Eye (tissue), 1 donor: ENCODE measurements around the gene MCUR1.
"Not testable (repeated sequence)": the region's sequence is repeated elsewhere in the genome, so short reads cannot be mapped to it uniquely, and the experiment has no call there.

Source experiments
- DNase-seq: peaks from one replicate; pipeline ENCODE4 v3.0.0-alpha.2; 2015

Gene MCUR1, protein sequence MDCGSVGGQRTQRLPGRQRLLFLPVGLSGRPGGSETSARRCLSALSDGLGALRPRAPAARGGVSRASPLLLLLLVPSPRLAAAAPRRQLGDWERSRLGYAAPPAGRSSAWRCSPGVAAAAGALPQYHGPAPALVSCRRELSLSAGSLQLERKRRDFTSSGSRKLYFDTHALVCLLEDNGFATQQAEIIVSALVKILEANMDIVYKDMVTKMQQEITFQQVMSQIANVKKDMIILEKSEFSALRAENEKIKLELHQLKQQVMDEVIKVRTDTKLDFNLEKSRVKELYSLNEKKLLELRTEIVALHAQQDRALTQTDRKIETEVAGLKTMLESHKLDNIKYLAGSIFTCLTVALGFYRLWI

DNA sequence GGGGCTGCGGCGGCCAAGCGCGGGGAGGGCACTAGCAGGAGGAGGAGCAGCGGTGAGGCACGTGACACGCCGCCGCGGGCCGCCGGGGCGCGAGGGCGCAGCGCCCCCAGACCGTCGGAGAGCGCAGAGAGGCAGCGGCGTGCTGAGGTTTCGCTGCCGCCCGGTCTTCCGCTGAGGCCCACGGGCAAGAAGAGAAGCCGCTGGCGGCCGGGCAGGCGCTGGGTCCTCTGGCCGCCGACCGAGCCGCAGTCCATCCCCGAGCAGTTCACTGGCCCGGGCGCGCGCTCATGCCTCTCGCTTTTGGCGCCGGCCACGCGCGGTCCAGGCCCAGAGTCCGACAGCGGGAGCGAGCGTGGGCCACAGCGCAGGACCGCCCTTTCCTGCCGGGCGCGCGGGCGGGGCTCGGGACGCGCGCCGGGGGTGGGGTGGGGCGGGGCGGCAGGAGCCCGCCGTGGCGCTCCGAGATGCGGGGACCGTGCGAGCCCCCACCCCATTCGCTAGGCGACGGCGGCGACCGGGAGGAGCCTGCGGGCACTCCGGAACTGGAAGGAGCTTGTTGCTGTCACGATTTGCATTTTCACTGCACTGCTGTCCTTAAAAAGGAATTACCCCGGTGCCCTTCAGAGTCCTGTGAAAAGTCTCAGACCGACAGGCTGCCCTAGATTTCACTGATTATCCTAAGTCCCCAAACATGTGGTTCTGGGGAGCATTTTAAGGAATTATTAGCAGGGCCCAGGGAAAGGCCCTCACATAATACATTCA is at the start of gene MCUR1:
MCUR1 (minus strand) TSS at position 382 of the 762 bp plus-strand sequence; CDS start at position 254, 128 bp downstream.
- peak; percentile 94 for DNase-seq

GRCh38 chr6:13863699-13864155 is 49.4 kb upstream of the MCUR1 start:
- DNase-seq: no peak

- not testable (repeated sequence) for DNase-seq
Measured at GRCh38 chr6:13860556-13861185, 46.3 kb upstream of the MCUR1 start.

- DNase-seq: peak; percentile 45
Measured at GRCh38 chr6:13859871-13860555, 45.7 kb upstream of the MCUR1 start.

- DNase-seq: no peak
Measured at GRCh38 chr6:13854716-13855250, 40.4 kb upstream of the MCUR1 start.

GRCh38 chr6:13853871-13854270 is 39.5 kb upstream of the MCUR1 start:
- no peak for DNase-seq

DNA sequence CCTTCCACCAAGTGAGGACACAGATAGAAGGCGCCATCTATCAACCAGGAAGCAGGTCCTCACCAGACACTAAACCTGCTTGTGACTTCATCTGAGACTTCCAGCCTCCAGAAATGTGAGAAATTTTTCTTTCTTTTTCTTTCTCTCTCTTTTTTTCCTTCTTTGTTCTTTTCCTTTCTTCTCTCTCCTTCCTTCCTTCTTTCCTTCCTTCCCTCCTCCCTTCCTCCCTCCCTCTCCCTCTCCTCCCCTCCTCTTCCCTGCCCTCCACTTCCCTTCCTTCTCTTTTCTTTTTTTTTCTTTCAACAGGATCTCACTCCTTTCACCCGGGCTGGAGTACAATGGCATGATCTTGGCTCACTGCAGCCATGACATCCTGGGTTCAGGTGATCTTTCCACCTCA is 37.4 kb upstream of the MCUR1 start:
- DNase-seq: no peak

GRCh38 chr6:13851330-13851729 is 37.0 kb upstream of the MCUR1 start:
- DNase-seq: no peak

DNA sequence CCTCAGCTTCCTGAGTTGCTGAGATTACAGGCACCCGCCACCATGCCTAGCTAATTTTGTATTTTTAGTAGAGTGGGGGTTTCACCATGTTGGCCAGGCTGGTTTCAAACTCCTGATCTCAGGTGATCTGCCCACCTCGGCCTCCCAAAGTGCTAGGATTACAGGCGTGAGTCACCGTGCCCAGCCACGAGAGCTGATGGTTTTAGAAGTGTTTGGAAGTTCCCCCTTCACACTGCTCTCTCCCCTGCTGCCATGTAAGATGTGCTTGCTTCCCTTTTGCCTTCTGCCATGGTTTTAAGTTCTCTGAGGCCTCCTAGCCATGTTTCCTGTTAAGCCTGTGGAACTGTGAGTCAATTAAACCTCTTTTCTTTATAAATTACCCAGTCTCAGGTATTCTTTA is 36.3 kb upstream of the MCUR1 start:
- not testable (repeated sequence) for DNase-seq

DNA sequence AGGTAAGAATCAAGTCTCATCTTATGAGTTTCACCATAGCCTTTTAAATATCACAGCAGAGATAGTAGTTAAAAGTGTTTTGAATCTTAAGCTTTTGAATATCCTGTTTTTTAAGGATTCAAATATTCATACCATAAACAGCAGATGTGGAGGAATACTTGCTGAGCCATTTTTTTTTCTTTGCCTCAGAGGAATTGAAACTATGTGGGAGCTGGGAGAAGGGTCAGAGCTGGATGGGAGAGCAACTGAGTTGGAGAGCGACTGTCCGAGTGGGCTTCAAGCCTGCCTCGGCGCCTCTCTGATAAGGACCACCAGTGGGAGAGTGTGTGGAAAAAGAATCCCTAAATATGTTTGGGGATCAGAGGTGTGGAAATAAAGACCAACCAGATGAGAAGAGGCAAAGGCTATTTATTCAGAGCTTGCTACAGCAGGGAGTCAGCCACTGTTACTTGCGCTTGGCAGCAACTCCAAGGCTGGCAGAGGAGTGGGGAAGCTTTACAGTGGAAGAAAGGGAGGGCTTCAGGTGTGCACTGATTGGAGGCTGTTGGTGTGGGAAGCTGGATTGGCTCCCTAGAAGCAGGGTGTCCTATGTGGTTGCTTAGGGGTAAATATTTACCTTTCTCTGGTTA is 34.3 kb upstream of the MCUR1 start:
- DNase-seq: no peak

DNA sequence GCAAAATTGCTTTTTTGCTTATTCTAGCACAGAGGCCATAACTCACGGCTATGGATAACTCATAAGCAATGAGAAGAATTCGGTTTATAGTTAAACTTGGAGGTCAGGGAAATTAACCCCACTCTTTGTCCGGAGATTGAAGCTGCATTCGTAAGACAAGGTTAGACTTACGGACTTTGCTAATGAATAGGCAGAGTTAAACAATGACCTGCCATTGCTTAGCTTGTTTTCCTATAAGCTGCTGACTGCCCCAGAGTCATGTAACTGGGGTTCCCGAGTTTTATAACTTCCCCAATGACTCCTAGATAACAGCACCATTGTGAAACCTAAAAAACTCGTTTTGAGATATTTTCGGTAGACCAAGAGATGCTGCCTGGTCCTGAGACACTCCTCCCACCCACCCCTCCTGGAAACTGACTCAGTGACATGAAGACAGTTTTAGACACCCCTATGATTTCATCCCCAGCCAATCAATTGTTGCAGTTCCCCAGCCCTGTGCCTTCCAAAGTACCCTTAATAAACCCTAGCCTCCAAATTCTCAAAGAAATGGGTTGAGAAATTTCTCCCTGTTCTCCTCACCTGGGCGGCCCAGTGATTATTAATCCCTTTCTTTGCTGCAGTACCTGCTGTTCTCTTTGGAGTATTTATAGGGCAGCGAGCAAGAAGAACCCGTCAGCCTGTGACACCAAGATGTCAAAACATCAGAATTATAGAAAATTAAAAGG is 33.1 kb upstream of the MCUR1 start:
- no peak for DNase-seq

DNA sequence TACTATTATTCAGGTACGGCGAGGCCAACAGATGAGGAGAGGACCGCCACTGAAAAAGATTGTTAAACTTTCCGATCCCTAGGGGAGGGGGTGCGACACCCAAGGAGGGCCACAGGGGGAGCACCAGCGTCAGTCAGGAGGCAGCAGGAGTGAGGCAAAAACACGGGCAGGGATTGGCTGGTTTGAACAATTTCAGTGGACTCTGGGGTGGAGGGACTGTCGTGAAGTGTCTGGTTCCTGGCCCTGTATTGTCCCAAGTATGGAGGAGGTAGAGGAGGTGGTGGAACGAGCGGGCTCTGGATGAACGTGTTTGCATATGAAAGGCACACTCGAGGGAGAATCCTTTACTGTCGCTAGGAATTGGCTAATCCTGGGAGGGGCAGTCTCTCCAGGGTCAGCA is 32.5 kb upstream of the MCUR1 start:
- DNase-seq: no peak

DNA sequence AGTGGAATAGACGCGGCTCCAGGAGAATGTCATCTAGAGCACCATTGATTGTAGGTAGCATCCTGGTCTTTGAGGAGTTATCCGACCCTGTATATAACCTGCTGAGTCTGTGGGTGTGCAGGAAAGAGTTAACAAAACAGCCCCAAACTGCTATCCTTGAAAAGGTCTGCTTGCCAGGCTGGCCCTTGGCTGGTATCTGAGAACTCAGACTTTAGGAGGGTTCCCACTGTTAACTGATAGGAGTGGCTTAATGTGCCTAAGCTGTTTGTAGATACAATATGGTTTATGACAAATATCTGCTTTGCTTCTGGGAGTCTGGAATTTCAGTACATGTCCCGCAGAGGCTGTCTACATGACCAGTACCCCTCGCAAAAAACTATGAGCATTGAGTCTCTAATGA is 27.6 kb upstream of the MCUR1 start:
- DNase-seq: no peak

GRCh38 chr6:13838616-13839015 is 24.3 kb upstream of the MCUR1 start:
- no peak for DNase-seq

DNA sequence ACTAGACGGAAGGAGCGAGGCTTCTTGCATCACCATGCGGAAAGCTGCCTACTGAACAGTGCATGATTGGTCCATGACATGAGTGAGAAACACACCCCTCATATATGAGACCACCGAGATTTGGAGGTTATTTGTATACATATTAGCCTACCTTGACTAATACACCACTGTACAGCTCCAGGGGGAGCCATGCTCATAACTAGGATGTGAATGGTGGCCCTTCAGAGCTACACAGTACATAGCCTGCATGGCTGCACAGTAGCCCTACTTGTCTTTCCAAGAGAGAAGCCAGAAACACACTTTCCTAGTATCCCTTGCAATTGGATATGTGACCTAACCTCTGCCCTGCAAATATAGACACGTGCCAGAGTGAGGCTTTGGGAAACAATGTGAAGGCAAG is 21.8 kb upstream of the MCUR1 start:
- DNase-seq: no peak

DNA sequence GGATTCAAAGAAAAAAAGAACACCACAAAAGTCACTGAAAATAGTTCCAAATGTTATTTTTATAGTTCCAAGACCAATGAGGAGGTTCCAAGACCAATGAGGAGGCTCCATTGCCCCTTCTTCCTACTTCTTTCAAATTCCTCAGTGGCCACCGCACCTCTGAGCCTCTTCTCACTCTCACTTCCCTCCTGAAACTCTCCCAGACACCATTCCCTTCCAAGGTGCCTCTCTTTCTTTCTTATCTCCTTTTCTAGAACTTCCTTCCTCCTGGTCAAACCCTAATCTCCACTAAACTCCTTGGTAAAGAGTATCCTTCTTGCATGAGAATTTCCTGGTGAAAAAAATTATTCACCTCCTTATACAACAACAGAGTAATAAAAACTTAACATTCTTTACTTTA is 20.4 kb upstream of the MCUR1 start:
- DNase-seq: no peak

GRCh38 chr6:13834018-13834417 is 19.7 kb upstream of the MCUR1 start:
- DNase-seq: not testable (repeated sequence)

DNA sequence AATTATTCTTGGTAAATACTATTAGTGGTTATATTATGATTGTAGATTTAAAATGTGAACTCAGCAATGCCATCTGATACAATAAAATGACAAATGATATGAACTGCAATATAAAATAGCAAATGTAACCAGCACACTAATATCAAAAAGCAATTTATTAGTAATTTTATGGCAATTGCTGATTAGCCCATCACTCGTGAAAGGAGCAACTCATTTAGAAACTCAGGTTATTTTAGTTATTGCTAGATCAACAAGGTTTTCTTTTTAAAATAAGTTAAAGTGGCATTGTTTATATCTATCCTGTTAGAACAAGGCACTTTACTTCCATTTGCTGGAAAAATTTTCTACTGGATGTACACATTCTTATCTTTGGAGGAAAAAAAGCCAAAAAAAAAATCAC is 18.4 kb upstream of the MCUR1 start:
- DNase-seq: no peak

GRCh38 chr6:13831615-13832014 is 17.3 kb upstream of the MCUR1 start:
- no peak for DNase-seq

GRCh38 chr6:13830803-13831202 is 16.4 kb upstream of the MCUR1 start:
- DNase-seq: no peak

GRCh38 chr6:13829419-13829818 is 15.1 kb upstream of the MCUR1 start:
- not testable (repeated sequence) for DNase-seq
